ENCODE measurements around the gene MAD1L1.

DNA sequence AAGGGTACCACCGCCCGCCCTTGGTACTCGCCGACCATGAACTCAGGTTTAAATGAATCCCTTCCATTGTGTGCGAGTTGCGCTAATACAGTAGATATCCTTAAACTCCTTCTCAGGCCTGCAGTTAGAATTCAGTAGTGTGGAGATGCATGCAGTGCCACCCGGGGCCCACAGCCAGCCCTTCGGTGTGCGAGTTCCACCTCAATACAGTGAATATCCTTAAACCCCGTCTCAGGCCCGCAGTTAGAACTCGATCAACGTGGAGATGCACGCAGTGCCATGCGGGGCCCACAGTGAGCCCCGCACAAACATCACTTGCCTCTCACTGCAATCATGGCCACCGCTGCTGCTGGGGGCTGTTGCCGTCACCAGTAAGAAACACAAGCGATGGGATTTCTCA, 261.9 kb downstream of the MAD1L1 start:
- TF ChIP-seq, protein P1, sequence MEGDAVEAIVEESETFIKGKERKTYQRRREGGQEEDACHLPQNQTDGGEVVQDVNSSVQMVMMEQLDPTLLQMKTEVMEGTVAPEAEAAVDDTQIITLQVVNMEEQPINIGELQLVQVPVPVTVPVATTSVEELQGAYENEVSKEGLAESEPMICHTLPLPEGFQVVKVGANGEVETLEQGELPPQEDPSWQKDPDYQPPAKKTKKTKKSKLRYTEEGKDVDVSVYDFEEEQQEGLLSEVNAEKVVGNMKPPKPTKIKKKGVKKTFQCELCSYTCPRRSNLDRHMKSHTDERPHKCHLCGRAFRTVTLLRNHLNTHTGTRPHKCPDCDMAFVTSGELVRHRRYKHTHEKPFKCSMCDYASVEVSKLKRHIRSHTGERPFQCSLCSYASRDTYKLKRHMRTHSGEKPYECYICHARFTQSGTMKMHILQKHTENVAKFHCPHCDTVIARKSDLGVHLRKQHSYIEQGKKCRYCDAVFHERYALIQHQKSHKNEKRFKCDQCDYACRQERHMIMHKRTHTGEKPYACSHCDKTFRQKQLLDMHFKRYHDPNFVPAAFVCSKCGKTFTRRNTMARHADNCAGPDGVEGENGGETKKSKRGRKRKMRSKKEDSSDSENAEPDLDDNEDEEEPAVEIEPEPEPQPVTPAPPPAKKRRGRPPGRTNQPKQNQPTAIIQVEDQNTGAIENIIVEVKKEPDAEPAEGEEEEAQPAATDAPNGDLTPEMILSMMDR (IDR thresholded peaks at IDR 0.05): no peak
- TF ChIP-seq POLR2A (IDR thresholded peaks at IDR 0.05) (no peak), POLR2AphosphoS5 (IDR thresholded peaks at IDR 0.05) (no peak), EP300 (IDR thresholded peaks at IDR 0.05) (no peak)
